ENCODE measurements around the gene IL19. TPM values are rescaled to one million over a fixed set of nuclear protein-coding genes. Genes with fewer than 3 reads are reported as not detected.
"Not testable (repeated sequence)": the region's sequence is repeated elsewhere in the genome, so short reads cannot be mapped to it uniquely, and the experiment has no call there.

IL19 gene
- polyA plus RNA-seq, 4 donors = 0.51 to 1.0 (median 0.68) TPM

GRCh38 chr1:206739411-206740076 is 31.0 kb upstream of the IL19 start:
- DNase-seq (ENCODE audit: low read depth in 4 of 4, low spot score in 2 of 4) = no peak

DNA sequence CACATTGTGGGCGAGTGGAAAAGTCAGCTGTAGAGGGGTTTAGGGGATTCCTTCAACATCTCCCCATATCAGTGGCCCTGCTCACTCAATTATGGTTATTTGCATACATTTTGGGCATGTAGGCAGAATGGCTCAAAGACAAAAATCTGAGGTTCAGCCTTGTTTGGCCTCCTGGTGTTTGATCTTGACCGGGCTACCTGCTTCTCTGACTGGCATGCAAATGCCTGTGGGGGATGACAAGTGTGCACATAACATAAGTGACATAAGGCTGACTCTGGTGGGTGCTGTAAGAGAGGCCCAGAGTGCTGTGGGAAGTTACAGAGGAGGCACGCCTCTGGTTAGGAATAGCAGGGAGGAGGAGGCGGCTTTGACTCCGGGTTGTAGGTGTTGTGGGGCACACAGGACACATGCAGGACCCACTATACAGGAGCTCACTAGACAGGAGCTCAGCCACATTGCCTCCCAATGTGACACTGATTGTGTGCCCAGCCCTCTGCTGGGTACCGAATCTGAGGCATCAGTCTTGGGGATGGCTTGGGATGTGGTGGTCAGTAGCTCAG is 29.4 kb upstream of the IL19 start:
- no peak for DNase-seq (ENCODE audit: low read depth in 4 of 4, low spot score in 2 of 4)

GRCh38 chr1:206742719-206743383 is 27.7 kb upstream of the IL19 start:
- DNase-seq (ENCODE audit: low read depth in 4 of 4, low spot score in 2 of 4) = no peak

DNA sequence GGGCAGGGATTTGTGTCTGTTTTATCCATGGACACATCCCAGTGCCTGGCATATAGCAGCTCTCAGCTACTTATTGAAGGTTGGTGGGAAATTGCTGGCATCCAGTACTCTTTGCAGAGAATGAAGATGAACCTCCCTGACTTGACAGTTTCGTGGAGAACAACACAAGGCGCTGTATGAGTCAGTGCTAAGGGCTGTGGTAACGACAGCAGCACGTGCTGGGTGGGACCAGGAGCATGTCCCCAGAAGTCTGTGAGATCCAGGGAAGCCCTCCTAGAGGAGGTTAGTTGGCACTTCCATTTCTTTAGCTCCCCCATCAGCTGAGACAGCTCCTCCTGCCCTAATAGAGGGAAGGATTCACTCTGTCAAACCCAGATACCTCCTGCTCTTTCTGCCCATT is 25.9 kb upstream of the IL19 start:
- no peak for DNase-seq (ENCODE audit: low read depth in 4 of 4, low spot score in 2 of 4)

- no peak for DNase-seq (ENCODE audit: low read depth in 4 of 4, low spot score in 2 of 4)
These were observed 25.3 kb upstream of the IL19 start for GRCh38 chr1:206745301-206745700.

- no peak for DNase-seq (ENCODE audit: low read depth in 4 of 4, low spot score in 2 of 4)
These were observed 22.1 kb upstream of the IL19 start for GRCh38 chr1:206748348-206749030.

DNA sequence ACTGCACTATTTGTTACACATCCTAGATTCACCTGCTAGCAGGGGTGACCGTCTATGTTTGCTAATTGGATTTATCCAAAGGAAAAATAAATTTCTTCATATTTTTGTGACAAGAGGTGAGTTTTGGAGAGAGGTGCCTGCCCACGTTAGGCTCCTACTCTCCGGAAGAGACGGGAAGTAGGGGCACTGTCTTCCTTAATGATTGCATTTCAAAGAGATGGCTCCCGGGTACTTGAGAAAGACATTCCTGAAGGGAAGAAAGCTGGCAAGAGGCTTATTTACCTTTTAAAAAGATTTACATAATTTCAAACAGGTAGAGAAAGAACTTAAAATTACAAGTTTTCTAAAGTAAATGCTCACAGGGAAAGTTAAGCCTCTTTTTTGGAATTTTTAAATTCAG is 18.7 kb upstream of the IL19 start:
- no peak for DNase-seq (ENCODE audit: low read depth in 4 of 4, low spot score in 2 of 4)

- no peak for DNase-seq (ENCODE audit: low read depth in 4 of 4, low spot score in 2 of 4)
These were observed 18.1 kb upstream of the IL19 start for GRCh38 chr1:206752481-206752880.

DNA sequence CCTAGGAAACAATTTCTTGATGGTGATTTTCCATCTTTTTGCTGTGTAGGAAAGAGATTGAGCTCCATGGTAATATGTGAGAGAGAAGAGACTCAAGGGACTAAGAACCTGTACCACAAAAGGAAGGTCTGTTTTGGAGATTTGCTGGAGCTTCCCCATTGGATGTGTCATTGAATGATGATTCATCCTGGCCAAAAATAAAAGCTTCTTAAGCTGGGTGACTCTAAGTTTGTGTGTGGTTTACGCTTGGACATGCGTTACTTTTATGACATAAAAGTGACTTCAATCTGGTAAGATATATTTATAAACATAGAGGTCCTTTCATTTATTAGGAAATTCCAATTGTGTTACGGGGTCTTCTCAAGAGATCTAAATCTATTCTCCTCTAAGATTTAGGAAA is 17.4 kb upstream of the IL19 start:
- no peak for DNase-seq (ENCODE audit: low read depth in 4 of 4, low spot score in 2 of 4)

DNA sequence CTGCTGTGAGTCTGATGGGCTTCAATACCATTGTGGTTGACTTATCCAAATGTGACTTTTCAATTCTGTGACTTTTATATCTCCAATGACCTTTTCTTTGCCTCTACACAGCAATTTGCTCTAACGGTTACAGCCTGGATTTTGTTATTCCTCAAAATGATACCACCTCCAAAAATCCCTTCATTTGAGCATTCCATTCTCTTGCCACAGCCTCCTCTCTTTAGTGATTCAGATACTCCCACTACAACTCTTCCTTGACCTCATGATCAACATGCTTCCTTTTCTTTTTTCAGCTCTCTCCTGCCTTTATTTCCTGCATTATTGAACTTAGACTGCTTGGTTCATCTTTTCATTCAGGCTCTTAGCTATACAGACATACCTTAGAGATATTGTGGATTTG is 16.6 kb upstream of the IL19 start:
- no peak for DNase-seq (ENCODE audit: low read depth in 4 of 4, low spot score in 2 of 4)

GRCh38 chr1:206757524-206758266 is 12.9 kb upstream of the IL19 start:
- DNase-seq (ENCODE audit: low read depth in 4 of 4, low spot score in 2 of 4) = no peak

- no peak for DNase-seq (ENCODE audit: low read depth in 4 of 4, low spot score in 2 of 4)
These were observed 10.0 kb upstream of the IL19 start for GRCh38 chr1:206760590-206760989.

- no peak for DNase-seq (ENCODE audit: low read depth in 4 of 4, low spot score in 2 of 4)
These were observed 9.3 kb upstream of the IL19 start for GRCh38 chr1:206761159-206761768.

DNA sequence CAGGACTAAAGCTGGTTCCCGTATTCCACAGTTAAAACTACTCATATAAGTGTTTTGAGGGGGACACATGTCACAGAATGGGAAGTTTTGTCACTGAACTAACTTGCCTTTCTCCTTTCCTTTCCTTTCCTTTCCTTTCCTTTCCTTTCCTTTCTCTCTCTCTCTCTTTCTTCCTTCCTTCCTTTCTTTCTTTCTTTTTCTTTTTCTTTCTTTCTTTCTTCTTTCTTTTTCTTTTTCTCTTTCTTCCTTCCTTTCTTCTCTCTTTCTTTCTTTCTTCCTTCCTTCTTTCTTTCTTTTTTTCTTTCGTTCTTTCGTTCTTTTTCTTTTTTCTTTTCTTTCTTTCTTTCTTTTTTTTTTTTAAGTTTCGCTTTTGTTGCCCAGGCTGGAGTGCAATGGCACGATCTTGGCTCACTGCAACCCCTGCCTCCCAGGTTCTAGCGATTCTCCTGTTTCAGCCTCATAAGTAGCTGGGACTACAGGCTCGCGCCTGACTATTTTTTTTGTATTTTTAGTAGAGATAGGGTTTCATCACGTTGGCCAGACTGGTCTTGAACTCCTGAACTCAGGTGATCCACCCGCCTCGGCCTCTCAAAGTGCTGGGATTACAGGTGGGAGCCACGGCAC is 7.7 kb upstream of the IL19 start:
- DNase-seq (ENCODE audit: low read depth in 4 of 4, low spot score in 2 of 4) = not testable (repeated sequence)

- DNase-seq (ENCODE audit: low read depth in 4 of 4, low spot score in 2 of 4) = not testable (repeated sequence)
These were observed 4.8 kb upstream of the IL19 start for GRCh38 chr1:206765771-206766170.

DNA sequence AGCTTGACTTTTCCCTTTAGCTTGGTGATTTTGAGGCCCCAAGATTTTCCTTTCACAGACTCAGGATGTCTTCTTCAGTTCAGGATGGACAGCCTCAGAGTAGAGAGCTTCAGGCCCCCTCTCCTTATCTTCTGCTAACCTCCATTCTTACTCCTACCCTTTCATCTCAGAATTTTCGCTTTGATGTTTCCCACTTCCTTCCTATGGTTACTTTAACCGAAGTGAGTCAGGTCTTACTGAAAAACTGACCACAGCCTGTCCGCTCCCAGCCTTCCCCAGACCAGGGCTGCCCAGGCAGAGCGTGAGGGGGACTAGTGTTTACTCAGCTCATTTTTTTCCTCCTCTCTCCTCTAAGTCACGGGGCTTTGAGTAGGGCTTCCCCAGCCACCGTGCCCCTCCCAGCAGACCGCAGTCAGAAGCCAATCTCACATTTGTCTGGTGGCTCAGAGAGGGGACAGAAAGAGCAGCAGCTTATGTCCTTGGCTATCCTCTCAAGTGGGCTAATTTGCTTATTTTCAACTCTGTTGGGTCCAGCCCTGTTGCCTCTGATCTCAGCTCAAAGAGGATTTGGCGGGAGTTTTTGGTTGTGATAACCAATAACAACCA is 4.2 kb upstream of the IL19 start:
- no peak for DNase-seq (ENCODE audit: low read depth in 4 of 4, low spot score in 2 of 4)

DNA sequence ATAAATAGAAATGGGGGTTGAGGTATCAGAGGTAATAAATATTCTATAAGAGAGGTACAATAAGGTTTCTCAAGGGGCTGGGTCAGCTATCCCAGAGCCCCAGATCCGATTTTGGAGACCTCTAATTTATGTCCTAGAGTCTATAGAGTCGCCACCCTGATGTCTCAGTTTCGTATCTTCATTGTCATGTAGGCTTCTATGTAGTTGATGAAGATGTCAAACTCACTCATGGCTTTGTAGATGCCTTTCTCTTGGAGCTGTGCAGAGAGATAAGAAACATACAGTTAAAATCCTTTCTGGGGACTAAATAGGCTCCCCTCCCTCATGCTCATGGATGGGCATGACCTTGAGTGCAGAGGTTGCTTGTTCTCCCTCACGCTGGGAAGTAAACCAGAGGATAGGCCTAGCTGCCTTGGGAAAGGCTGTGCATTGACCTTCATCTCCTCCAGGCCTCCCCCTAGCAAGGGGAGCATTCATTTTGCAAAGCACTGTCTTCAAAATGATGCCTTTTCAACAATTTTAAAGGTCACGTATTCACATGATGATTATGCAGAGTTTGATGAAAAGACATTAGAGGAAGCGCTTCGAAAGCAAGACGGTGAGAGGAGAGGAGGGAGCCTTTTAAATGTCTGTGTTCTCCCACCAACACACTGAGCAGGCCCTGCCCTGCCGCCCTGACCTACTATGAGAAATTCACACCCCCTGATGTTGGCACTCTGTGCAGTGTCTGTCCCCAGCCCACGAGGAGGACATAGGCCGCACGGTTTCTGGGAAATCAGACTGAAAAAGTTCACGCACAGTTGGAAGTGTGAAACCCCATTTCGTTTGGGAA is 1.9 kb upstream of the IL19 start:
- no peak for DNase-seq (ENCODE audit: low read depth in 4 of 4, low spot score in 2 of 4)

GRCh38 chr1:206769304-206769731 is 1.3 kb upstream of the IL19 start:
- DNase-seq (ENCODE audit: low read depth in 4 of 4, low spot score in 2 of 4) = no peak

DNA sequence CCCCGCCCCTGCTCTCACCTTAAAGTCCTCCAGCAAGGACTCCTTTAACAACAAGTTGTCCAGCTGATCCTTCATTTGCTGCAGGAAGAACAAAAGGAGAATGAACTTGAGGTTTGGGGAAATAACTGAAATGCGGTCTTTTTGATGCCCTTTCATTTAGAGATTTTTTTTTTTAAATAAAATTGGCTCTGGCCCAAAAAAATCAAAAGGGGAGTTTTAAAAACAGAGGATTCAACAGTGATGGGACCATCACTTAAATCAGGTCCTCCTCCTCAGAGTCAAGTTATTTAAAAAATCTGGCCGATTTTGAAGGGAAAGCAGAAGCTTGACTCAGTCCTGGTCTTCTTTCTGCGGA is 742 bp downstream of the IL19 start:
- DNase-seq (ENCODE audit: low read depth in 4 of 4, low spot score in 2 of 4) = no peak
